ENCODE results near the gene MT1B.
"Not testable (repeated sequence)": the region's sequence is repeated elsewhere in the genome, so short reads cannot be mapped to it uniquely, and the experiment has no call there.

The MT1B gene

DNA sequence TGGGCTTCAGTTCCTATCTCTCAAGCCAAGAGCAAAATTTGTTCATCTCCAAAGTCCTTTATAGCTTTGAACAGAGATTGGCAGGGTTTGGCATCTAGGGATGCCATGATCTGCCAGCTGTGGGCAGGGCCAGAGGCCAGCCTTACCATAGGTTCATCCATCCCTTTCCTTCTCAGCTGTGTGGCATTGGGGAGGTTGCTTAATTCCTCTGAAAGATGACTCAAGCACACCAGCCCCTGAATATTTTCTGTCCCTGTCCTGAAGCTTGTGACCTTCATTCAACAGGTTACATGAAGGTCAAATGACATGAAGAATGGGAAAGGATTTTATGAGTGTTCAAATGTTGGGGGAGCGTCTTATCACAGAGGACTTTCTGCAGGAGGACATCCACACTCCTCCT lies 12.8 kb downstream of the MT1B start:
- Mint-ChIP-seq H3K27me3 (peaks cover 48% of the 10 kb centered on the region), H3K27ac (peak overlapping the region; percentile 9), H3K4me3 (no peak overlapping the region), H3K4me1 (ENCODE audit: low read depth) (peaks cover 25% of the 10 kb centered on the region), H3K36me3 (ENCODE audit: low read depth) (no peaks in the 10 kb centered on the region), H3K9me3 (no peaks in the 10 kb centered on the region)

DNA sequence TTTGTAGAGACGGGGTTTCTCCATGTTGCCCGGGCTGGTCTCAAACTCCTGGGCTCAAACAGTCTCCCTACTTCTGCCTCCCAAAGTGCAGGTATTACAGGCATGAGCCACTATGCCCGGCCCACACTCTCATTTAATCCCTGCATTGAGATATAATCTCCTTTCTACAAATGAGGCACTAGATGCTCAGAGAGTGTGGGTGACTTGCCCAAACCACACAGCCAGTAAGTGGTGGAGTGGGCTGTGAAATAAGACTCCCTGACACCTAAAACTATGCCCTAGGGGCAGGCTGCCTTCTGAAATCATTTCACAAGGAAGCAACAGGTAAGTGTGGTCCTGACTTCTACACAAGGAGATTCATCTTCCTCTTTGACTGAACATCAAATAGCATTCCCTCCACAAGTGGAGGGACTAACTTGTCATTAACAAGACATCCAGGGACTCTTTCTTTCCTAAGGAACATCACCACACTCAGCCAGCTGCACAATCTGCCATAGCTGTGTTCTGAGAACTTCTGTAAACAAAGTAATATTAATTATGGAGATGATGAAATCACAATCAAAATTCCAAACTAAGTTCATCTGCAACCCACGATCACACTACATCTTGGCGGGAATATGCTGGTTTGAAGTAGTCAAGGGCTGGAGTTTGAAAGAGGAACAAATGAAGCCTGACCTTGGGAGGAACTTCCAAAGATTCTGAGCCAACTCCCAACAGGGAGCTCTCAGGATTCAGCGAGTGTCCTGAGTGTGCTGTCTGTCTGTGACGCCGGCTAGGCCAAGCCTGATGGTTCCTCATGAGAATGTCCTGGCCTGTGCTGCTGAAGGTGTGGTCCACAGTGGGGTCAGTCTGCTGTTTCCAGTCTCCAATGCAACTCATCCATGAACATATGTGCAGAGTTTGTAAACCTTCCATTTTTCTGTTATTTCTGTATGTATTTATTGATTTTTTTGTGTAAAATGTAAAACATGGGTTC lies 13.9 kb downstream of the MT1B start:
- peaks cover 55% of the 10 kb centered on the region for H3K27me3 Mint-ChIP-seq
- H3K36me3 Mint-ChIP-seq (ENCODE audit: low read depth); H3K27ac Mint-ChIP-seq; H3K9me3 Mint-ChIP-seq; H3K4me3 Mint-ChIP-seq: not testable (repeated sequence)
- peaks cover 29% of the 10 kb centered on the region for H3K4me1 Mint-ChIP-seq (ENCODE audit: low read depth)

DNA sequence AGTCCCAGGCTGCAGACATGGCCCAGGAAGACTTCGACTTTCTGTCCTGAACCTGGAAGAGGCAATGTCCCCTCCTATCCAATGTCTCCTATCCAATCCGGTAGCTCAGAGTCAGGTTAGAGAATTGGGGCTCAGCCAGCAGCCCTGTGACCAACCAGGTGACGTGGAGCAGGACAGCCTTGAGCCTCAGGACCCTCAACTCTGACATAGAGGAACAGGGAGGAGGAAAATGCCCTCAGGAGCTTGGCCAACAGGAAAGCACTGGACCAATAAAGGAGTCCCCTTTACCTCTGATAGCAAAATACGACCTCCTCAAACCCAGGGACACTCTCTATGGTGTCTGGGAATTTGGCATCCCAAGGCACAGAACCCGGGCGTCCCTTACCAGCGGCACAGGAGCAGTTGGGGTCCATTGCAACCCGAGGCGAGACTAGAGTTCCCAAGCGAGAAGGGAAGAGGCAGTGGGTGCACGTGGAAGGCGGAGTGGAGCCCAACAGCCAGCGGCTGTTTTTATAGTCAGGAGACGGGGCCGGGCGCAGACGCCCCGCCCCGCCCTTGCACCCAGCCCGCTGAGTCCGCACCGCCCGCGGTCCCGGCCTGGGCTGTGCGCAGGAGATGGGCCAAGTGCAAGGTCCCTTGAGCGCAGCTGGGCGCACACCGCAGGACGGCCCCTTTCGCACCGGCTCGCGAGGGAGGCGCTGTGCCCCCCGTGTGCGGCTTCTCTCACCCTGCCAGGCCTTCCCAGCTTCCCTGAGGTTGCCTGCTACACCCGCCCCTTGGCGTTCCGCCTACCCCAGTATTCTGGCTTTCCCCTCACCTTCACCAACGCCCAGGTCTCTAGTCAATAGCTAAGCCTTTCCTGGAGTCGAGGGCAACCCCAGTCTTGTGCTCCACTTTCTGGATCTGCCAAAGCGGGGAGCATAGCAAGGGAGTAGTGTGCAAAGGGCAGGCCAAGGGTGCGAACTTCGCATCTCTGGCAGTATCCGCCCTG lies 16.2 kb downstream of the MT1B start, which contains the start of gene MT1G:
TSS of gene MT1G (minus strand) at position 485 of the 991 bp plus-strand sequence. CDS start at position 413, 72 bp downstream.
- peaks cover 70% of the 10 kb centered on the region for H3K27me3 Mint-ChIP-seq
- no peak within 1 kb of the TSS for H3K27ac Mint-ChIP-seq
- peaks cover 21% of the 10 kb centered on the region for H3K4me1 Mint-ChIP-seq (ENCODE audit: low read depth)
- peak within 1 kb of the TSS; percentile 51 for H3K4me3 Mint-ChIP-seq
- no peaks in the 10 kb centered on the region for H3K9me3 Mint-ChIP-seq
- no peaks in the 10 kb centered on the region for H3K36me3 Mint-ChIP-seq (ENCODE audit: low read depth)

DNA sequence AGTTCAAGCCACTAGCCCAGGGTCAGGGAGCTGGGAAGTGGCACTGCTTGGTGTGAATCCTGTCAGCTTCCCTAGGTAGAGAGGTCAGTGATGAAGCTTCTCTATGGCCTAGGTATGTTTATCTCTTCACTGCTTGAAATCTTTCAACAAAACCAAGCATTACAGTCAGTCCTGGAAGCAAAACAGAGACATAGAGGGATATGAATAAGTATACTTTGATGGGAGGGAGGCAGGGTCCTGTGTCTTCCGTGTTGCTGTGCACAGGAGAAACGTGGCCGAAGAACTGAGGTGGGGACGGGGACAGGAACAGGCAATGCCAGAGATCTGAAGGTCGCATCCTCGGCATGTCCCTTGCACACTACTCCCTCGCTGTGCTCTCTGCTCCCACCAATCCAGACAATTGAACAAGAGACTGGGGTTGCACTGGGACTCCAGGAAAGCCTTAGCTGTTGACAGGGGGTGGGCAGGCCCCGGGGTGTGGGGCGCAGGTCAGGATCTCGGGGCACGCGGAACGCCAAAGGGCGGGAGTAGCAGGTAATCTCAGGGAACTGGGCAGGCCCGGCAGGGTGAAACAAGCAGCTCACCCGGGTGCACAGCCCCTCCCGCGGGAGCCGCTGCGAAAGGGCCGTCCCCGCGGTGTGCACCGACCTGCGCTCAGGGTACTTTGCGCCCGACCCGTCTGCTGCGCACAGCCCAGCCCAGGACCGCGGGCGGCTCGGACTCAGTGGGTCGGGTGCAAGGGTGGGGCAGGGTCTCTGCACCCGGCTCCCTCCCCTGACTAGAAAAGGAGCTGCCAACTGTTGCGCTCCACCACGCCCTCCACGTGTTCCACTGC lies 17.5 kb downstream of the MT1B start, which contains the start of gene MT1H:
TSS of gene MT1H (plus strand) at position 810 of the 835 bp plus-strand sequence. CDS start 71 bp downstream, outside the sequence.
- Mint-ChIP-seq H3K9me3 (no peaks in the 10 kb centered on the region), H3K36me3 (ENCODE audit: low read depth) (no peaks in the 10 kb centered on the region), H3K4me1 (ENCODE audit: low read depth) (peaks cover 17% of the 10 kb centered on the region), H3K27me3 (peaks cover 72% of the 10 kb centered on the region), H3K4me3 (no peak within 1 kb of the TSS), H3K27ac (no peak within 1 kb of the TSS)

DNA sequence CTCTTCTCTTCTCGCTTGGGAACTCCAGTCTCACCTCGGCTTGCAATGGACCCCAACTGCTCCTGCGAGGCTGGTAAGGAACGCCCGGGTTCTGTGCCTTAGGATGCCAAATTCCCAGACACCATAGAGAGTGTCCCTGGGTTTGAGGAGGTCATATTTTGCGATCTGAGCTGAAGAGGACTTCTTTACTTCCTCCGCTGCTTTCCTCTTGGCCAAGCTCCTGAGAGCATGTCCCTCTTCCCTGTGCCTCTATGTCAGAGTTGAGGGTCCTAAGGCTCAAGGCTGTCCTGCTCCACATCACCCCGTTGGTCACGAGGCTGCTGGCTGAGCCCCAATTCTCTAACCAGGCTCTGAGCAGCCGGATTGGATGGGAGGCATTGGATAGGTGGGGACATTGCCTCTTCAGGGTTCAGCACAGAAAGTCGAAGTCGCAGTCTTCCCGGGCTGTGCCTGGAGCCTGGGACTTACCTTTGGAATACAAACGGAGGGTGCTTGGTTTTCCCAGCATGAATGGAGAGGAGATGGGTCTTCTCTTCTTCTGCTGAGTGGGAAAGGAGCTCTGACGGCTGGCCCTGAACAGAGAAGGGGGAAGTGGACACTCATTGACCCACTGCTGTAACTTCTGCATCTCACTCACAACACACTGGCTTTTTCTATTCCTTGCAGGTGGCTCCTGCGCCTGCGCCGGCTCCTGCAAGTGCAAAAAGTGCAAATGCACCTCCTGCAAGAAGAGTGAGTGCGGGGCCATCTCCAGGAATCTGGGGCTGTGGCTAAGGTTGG lies 18.3 kb downstream of the MT1B start:
- Mint-ChIP-seq H3K36me3 (ENCODE audit: low read depth) (no peaks in the 10 kb centered on the region), H3K9me3 (no peaks in the 10 kb centered on the region), H3K4me3 (no peak overlapping the region), H3K4me1 (ENCODE audit: low read depth) (peaks cover 15% of the 10 kb centered on the region), H3K27ac (no peak overlapping the region), H3K27me3 (peaks cover 73% of the 10 kb centered on the region)

DNA sequence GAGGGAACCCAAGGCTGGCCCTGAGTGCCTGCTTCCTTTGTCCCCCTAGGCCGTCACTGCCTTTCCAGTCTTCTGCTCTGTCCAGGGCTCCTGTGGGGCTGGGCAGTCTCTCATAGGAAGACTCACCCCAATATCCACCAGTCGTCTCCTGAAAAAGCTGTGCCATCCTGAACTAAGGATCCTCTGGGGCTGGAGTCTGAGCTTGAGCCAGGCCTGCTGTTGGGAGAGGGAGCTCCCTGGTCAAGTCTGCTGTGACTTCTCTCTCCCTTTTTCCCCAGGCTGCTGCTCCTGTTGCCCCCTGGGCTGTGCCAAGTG lies 18.9 kb downstream of the MT1B start:
- H3K27me3 Mint-ChIP-seq: peaks cover 75% of the 10 kb centered on the region
- no peak overlapping the region for H3K27ac Mint-ChIP-seq
- H3K36me3 Mint-ChIP-seq (ENCODE audit: low read depth): no peaks in the 10 kb centered on the region
- H3K4me3 Mint-ChIP-seq: no peak overlapping the region
- H3K9me3 Mint-ChIP-seq: no peaks in the 10 kb centered on the region
- H3K4me1 Mint-ChIP-seq (ENCODE audit: low read depth): peaks cover 20% of the 10 kb centered on the region

DNA sequence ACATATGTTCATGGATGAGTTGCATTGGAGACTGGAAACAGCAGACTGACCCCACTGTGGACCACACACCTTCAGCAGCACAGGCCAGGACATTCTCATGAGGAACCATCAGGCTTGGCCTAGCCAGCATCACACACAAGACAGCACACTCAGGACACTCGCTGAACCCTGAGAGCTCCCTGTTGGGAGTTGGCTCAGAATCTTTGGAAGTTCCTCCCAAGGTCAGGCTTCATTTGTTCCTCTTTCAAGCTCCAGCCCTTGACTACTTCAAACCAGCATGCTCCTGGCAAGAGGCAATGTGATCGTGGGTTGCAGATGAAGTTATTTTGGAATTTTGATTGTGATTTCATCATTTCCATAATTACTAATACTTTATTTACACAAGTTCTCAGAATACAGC lies 20.0 kb downstream of the MT1B start:
- not testable (repeated sequence) for H3K27ac Mint-ChIP-seq; H3K9me3 Mint-ChIP-seq; H3K36me3 Mint-ChIP-seq (ENCODE audit: low read depth); H3K4me3 Mint-ChIP-seq
- Mint-ChIP-seq H3K27me3 (peaks cover 65% of the 10 kb centered on the region), H3K4me1 (ENCODE audit: low read depth) (peaks cover 29% of the 10 kb centered on the region)

DNA sequence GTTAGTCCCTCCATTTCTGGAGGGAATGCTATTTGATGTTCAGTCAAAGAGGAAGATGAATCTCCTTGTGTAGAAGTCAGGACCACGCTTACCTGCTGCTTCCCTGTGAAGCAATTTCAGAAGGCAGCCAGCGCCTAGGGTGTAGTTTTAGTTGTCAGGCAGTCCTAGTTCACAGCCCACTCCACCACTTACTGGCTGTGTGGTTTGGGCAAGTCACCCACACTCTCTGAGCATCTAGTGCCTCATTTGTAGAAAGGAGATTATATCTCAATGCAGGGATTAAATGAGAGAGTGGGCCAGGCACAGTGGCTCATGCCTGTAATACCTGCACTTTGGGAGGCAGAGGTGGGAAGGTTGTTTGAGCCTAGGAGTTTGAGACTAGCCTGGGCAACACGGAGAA lies 20.5 kb downstream of the MT1B start:
- H3K36me3 Mint-ChIP-seq (ENCODE audit: low read depth); H3K4me3 Mint-ChIP-seq; H3K27ac Mint-ChIP-seq; H3K9me3 Mint-ChIP-seq: not testable (repeated sequence)
- H3K27me3 Mint-ChIP-seq: peaks cover 61% of the 10 kb centered on the region
- peaks cover 29% of the 10 kb centered on the region for H3K4me1 Mint-ChIP-seq (ENCODE audit: low read depth)

DNA sequence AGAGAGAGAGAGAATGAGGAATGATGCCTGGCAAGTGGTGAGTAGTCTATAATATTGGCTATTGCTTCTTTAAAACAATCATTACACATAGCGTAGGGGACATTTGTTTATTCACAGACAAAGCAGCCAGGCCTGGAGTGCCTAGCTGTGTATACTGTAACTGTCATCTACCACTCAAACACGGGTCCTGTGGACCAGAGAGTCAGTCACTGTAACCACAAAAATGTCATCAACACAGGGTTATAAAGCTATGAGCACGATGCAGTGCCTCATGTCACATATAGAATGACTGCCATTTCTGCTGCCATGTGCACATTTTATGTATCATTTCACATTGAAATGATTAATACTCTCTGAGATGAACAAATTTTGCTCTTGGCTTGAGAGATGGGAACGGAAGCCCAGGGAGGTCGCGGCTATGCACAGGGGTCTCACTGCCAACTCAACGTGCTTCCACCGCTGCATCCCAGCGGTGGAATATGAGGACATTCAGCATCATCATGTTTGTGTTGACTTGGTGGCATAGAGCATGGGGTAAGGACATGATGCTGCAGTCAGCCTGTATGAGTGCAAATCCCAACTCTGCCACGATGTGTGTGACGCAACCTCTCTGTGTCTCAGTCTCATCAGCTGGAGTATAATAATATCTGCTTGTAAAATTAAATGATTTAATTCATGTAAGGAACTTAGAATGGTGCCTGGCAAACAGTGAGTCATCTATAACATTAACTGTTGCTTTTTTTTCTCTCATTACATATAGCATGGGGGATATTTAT lies 21.3 kb downstream of the MT1B start:
- Mint-ChIP-seq H3K36me3 (ENCODE audit: low read depth) (no peaks in the 10 kb centered on the region), H3K27ac (no peak overlapping the region), H3K9me3 (no peaks in the 10 kb centered on the region), H3K4me1 (ENCODE audit: low read depth) (peaks cover 22% of the 10 kb centered on the region), H3K27me3 (peaks cover 54% of the 10 kb centered on the region), H3K4me3 (no peak overlapping the region)

DNA sequence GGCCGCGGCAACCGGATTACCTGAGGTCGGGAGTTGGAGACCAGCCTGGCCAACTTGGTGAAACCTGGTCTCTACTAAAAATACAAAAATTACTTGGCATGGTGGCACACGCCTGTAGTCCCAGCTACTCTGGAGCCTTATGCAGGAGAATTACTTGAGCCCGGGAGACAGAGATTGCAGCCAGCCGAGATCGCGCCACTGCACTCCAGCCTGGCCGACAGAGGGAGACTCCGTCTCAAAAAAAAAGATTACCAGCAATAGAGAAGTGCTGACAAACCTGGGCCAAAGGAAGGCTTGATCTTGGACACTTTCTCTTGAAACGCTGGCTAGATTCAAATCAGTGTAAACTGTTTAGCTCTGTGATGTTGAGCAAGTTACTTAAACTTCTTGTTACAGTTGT lies 22.2 kb downstream of the MT1B start:
- Mint-ChIP-seq H3K9me3 (no peaks in the 10 kb centered on the region), H3K4me1 (ENCODE audit: low read depth) (peaks cover 18% of the 10 kb centered on the region), H3K27me3 (peaks cover 45% of the 10 kb centered on the region), H3K36me3 (ENCODE audit: low read depth) (no peaks in the 10 kb centered on the region), H3K4me3 (no peak overlapping the region), H3K27ac (no peak overlapping the region)

DNA sequence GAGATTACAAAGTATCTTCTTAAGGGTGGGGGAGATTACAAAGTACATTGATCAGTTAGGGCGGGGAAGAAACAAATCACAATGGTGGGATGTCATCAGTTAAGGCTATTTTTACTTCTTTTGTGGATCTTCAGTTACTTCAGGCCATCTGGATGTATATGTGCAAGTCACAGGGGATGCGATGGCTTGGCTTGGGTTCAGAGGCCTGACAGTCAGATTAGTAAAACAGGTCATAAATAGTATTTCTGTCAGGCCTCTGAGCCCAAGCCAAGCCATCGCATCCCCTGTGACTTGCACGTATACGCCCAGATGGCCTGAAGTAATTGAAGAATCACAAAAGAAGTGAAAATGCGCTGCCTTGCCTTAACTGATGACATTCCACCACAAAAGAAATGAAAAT lies 22.9 kb downstream of the MT1B start:
- H3K36me3 Mint-ChIP-seq (ENCODE audit: low read depth); H3K4me3 Mint-ChIP-seq; H3K27ac Mint-ChIP-seq; H3K9me3 Mint-ChIP-seq: not testable (repeated sequence)
- Mint-ChIP-seq H3K27me3 (peaks cover 40% of the 10 kb centered on the region), H3K4me1 (ENCODE audit: low read depth) (peaks cover 18% of the 10 kb centered on the region)

DNA sequence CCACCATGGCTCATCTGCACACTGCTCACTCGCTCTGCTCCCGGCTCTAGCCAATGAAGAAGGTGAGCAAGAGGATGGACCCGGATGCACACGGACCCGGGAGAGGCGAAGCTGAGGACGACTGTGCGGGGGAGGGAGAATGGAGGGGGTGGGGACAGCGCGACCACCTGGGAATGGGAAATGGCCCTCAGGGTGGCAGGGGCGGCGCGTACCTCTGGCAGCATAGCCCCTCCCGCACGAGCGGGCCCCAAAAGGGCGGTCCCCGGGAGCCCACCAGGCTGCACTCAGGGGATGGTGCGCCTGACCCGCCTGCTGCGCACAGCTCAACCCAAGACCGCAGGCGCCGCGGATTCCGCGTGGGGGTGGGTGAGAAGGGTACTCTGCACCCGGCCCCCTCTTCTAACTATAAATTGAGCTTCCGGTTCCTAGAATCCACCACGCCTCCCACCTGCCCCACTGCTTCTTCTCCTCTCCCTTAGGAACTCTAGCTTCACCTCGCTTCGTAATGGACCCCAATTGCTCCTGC lies 24.1 kb downstream of the MT1B start:
- Mint-ChIP-seq H3K4me3 (peak overlapping the region; percentile 64), H3K4me1 (ENCODE audit: low read depth) (peaks cover 15% of the 10 kb centered on the region), H3K27me3 (peaks cover 31% of the 10 kb centered on the region), H3K27ac (peak overlapping the region; percentile 4), H3K36me3 (ENCODE audit: low read depth) (no peaks in the 10 kb centered on the region), H3K9me3 (no peaks in the 10 kb centered on the region)

DNA sequence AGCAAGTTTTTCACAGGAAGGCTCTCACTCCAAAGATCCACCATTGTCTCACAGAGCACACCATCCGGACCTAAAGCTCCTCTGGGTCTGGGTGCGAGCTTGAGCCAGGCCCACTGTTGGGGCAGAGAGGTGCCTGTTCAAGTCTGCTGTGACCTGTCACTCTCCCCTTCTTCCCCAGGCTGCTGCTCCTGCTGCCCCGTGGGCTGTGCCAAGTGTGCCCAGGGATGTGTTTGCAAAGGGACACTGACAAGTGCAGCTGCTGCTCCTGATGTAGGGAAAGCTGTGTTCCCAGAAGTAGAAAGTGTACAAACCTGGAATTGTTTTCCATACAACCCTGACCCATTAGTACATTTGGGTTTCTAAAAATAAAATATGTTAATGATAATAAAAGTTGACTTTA lies 25.8 kb downstream of the MT1B start:
- Mint-ChIP-seq H3K4me3 (no peak overlapping the region), H3K27ac (no peak overlapping the region), H3K27me3 (peaks cover 22% of the 10 kb centered on the region), H3K9me3 (no peaks in the 10 kb centered on the region), H3K36me3 (ENCODE audit: low read depth) (no peaks in the 10 kb centered on the region), H3K4me1 (ENCODE audit: low read depth) (peaks cover 23% of the 10 kb centered on the region)
